ENCODE results near the gene RAD50.

DNA sequence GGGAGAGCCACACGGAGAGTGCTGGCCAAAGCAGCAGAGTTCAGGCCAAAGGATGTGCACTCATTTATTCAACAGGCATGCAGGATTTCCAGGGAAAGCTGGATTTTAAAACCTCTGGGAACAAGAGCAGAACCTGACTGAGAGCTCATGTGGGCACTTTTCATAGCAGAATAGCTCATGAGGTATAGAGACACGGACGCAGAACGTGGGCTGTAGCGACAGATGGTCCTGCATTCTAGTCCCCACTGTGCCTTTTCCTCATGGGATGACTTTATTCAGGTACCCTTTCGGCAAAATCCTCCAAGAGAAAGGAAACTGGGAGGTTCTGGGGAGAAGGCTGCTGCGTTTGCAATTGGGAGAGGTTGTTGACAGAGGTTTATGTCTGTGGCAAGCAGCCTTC is 122.4 kb downstream of the RAD50 start:
- TF ChIP-seq, protein P1, sequence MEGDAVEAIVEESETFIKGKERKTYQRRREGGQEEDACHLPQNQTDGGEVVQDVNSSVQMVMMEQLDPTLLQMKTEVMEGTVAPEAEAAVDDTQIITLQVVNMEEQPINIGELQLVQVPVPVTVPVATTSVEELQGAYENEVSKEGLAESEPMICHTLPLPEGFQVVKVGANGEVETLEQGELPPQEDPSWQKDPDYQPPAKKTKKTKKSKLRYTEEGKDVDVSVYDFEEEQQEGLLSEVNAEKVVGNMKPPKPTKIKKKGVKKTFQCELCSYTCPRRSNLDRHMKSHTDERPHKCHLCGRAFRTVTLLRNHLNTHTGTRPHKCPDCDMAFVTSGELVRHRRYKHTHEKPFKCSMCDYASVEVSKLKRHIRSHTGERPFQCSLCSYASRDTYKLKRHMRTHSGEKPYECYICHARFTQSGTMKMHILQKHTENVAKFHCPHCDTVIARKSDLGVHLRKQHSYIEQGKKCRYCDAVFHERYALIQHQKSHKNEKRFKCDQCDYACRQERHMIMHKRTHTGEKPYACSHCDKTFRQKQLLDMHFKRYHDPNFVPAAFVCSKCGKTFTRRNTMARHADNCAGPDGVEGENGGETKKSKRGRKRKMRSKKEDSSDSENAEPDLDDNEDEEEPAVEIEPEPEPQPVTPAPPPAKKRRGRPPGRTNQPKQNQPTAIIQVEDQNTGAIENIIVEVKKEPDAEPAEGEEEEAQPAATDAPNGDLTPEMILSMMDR (IDR thresholded peaks at IDR 0.05), result no peak
- no peak for TF ChIP-seq POLR2A (IDR thresholded peaks at IDR 0.05)
